Hepatic stellate cell (primary cell): ENCODE results near the gene DES.
A peak's percentile ranks its signal among the peaks of the same experiment; 100 is the strongest.

Experiments used
- DNase-seq: peaks from one replicate; pipeline ENCODE4 v3.0.0; 2011; ENCODE audit warnings: low spot score

Gene DES

GRCh38 chr2:219419331-219420197 is 1.4 kb downstream of the DES start:
- no peak for DNase-seq

DNA sequence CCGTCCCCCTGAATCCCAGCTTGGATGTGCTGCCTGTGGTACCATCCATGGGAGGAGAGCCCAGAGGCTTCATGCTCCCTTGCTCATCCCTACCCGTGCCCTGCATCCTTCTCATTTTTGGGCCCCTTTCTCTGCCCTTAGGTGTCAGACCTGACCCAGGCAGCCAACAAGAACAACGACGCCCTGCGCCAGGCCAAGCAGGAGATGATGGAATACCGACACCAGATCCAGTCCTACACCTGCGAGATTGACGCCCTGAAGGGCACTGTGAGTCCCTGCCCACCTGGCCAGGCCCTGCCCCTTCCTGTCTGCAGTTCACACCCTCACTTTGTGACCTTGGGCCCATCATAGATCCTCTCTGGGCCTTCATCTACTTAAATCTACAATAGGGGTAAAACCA is 2.5 kb downstream of the DES start:
- DNase-seq = no peak

DNA sequence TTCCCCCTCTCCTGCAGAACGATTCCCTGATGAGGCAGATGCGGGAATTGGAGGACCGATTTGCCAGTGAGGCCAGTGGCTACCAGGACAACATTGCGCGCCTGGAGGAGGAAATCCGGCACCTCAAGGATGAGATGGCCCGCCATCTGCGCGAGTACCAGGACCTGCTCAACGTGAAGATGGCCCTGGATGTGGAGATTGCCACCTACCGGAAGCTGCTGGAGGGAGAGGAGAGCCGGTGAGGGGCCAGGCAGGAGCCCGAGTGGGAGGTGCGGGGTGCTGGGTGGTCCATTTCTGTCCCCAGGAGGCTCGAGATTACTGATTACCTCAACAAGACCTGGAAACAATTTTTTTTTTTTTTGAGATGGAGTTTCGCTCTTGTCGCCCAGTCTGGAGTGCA is 3.1 kb downstream of the DES start:
- DNase-seq = no peak

DNA sequence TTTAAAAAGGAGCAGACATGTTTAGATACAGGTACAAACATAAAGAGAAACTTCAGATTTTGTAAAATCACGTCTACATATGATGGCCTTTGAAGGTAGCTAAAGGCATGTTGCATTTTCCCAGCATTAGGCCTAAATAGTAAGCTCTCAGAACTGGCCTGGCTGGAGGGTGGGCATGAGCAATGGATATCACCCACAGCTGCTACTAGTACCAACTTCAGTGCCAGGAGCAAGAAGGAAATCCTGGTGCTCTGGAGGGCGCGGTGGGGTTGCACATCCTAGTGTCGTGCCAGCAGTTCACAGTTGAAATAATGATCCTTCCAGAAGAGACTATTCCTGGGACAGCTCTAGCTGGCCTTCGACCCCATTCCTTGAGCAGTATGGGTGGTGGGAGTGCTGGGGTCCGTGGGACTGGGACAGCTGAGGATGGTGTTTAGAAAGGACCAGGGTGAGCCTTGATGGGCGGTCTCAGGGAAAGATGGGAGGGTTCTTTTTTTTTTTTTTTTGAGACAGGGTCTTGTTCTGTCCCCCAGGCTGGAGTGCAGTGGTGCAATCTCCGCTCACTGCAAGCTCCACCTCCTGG is 4.9 kb downstream of the DES start:
- DNase-seq = no peak

DNA sequence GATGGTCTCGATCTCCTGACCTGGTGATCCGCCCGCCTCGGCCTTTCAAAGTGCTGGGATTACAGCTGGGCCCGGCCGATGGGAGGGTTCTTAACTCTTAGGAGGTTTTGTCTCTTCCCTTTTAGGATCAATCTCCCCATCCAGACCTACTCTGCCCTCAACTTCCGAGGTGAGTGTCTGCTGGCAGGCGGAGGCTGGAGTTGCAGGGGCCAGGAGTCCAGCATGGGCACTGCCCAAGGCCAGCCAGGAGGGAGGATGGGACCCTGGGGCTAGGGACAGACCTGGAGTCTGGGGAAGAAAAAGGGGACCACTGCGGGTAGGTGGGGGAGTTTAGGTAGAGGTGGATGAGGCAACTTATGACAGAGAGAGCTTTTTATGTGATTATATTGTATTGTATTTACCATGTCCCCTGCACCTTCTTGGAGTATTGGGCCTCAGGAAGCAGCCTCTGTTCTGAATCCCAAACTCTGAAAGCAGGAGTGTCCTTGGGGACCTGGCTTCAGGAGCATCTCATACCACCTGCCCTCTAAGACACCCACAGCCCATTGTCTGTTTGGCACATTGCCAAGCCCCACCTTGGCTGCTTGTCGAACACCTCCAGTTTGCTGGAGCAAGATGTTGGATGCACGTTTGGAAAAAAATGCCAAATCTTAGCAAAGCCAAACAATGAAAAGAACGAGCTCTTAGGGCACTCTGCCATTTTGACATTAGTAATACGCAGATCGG is 5.6 kb downstream of the DES start:
- DNase-seq = no peak

- no peak for DNase-seq
Measured at GRCh38 chr2:219425238-219426067, 7.3 kb downstream of the DES start.

DNA sequence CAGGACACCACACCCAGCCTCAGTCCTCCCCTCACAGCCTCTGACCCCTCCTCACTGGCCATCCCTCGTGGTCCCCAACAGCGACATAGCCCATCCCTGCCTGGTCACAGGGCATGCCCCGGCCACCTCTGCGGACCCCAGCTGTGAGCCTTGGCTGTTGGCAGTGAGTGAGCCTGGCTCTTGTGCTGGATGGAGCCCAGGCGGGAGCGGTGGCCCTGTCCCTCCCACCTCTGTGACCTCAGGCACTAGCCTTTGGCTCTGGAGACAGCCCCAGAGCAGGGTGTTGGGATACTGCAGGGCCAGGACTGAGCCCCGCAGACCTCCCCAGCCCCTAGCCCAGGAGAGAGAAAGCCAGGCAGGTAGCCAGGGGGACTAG is 7.9 kb downstream of the DES start:
- no peak for DNase-seq

DNA sequence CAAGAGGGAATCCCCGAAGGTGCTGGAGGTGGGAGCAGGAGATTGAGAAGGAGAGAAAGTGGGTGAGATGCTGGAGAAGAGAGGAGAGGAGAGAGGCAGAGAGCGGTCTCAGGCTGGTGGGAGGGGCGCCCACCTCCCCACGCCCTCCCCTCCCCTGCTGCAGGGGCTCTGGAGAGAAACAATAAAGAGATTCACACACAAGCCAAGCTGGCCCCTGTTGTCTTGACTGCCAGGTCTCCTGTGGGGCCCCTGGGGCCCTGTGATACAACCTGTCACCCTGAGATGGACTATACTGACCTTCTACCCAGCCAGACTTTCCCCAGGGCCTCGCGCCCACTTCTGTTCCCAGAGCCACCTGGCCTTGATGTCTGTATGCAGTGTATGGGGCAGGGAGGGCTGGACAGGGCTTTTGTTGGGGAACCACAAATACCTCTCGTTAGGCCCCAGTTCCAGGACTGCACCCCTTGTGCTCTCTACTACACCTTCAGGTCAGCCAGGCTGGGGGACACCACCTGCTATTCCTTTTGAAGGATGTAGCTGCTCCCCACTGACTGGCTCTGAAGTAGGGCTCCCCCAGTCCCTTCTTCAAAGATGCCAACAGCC is 8.5 kb downstream of the DES start:
- no peak for DNase-seq

DNA sequence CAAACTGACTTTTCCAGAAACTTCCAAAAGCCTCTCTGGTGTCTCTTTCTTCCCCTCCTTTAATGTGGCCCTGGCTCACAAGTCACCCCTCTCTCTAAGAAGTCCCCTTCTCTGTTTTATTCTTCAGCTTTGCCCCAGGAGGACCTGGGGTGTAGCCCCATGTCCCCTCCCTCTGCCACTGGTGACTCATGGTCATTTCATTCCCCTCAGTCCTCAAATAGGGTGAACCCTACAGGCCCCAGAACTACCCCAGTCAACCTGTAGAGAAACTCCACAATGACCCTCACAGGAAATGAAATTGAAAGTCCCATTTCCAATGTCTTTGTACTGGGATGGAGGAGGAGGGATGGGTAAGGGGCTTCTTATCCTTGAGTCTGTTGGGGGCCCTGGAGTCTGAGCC is 10.3 kb downstream of the DES start:
- DNase-seq = no peak

DNA sequence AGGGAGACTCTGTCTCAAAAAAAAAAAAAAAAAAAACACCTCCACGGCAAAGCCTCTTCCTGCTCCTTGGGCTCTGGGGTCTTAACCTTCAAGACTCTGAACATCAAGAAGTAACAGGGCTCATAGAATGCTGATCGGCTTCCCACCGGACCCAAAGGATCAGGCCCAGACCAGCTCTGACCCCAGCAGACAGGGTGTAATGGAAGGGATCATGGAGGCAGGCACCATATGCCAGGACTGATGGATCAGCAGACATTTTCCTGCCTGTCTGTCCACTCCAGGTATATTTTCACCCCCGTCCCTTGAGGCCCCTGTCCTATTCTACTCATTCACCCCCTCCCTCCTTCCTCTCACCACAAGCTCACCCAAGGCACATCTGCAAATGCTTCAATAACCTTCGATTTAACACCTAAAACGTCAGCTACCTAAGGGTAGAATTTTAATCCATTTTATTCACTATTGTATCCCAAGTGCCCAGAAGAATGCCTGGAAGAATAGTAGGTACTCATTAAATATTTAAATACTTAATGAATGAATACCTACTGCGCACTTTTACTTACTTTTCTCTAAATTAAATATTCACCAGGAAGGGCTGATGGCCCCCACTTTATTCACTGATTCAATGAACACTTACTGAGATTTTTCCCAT is 11.9 kb downstream of the DES start:
- no peak for DNase-seq

- DNase-seq = peak; percentile 78
Measured at GRCh38 chr2:219430633-219431615, 12.7 kb downstream of the DES start.

DNA sequence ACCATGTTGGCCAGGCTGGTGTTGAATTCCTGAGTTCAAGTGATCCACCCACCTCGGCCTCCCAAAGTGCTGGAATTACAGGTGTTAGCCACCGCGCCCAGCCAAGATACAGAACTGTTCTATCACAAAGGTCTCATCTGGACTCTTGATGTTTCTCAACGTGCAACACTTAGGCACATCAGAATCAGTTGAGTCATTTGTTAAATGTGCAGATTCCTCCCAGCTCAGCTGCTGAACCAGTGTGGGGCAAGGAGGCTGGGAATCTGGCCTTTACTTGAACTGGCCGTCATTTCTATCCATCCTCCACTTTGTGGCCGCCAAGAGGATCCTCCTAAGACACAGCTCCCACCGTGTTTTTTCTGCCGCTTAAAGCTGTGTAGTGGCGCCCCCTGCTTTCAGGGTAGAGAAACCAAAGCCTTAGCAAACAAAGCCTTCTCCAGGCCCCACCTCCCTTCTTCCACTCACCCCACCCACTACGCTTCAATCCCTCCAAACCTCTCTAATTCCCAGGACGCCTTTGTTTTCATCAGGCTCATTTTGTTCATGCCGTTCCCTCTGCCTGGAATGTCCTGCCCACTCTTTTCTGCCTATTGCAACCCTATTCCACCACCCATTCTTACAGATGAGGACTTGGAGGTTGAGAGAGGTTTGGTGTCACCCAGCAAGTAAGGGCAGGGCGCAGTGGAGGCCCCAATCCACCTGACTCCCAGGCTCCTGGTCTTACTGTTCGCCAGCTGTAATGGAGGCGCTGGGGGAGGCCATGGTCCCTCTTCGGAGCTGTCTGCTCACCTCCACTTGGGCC is 15.7 kb downstream of the DES start:
- DNase-seq = peak; percentile 50

DNA sequence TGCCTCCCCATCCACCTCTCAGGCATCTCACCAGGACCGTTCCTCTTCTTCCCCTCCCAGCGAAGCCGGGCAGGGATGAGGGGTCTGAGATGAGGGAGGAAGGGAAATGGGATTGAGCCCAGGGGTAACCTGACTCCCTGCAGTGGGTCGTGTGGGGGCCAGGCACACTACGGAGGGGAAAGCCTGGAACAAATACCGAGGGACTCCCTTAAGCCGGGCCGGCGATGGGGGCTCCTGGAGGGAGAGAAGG is 16.2 kb downstream of the DES start:
- DNase-seq = no peak

DNA sequence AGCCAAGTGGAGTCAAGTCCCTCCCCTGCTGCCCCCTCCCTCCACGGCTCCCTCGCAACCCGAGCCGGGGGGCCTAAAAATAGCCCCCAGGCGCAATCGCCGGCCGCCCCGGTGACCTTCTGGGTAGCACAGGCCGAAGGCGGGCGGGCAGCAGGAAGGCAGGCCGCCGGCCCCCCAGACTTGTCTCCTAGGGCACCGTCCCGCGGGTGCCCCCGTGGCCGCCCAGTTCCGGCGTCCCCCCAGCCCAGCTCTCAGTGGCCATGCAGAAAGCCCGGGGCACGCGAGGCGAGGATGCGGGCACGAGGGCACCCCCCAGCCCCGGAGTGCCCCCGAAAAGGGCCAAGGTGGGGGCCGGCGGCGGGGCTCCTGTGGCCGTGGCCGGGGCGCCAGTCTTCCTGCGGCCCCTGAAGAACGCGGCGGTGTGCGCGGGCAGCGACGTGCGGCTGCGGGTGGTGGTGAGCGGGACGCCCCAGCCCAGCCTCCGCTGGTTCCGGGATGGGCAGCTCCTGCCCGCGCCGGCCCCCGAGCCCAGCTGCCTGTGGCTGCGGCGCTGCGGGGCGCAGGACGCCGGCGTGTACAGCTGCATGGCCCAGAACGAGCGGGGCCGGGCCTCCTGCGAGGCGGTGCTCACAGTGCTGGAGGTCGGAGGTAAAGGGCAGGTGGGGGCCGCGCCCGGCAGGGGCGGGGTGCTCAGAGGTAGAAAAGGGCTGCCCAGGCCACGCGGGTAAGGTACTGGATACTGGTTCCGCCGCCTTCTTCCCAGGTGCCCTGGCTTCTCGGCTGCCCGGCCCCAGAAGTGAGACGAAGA is 16.7 kb downstream of the DES start, which contains the start of gene SPEG:
TSS of gene SPEG (plus strand) at position 126 of the 808 bp plus-strand sequence. CDS start at position 261, 135 bp downstream.
- peak; percentile 41 for DNase-seq

- no peak for DNase-seq
Measured at GRCh38 chr2:219435701-219436100, 17.5 kb downstream of the DES start.

GRCh38 chr2:219436491-219436890 is 18.3 kb downstream of the DES start:
- DNase-seq = no peak

DNA sequence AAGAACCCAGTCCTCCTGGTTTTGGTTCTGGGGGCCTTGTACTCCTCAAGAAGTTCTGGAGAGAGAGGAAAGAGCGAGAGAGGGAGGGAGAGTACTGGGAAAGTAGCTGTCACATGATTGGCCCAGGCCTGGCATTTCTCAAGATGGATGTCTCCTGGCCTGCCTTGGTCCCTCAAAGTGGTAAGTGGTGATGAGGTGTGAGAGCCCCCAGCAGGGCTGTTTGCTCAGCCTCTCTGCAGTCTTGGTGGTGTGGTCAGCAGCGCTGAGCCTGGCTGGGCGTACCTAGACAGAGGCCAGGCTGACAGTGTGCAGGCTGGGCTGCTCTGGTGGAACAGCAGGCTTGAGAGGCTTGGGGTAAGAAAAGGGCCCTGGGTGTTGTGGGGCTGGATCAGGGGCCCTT is 19.0 kb downstream of the DES start:
- DNase-seq = no peak

GRCh38 chr2:219437690-219438206 is 19.6 kb downstream of the DES start:
- no peak for DNase-seq
